NCI-H460 (cell line): ENCODE measurements around the gene CTNNA3. TPM values are rescaled to one million over a fixed set of nuclear protein-coding genes. Genes with fewer than 3 reads are reported as not detected.
A peak's percentile ranks its signal among the peaks of the same experiment; 100 is the strongest.

Experiments used
- DNase-seq: peaks from one replicate; pipeline ENCODE4 v3.0.0-alpha.2; 2016; ENCODE audit warnings: low read depth; ENCODE audit errors: extremely low read depth
- total RNA-seq: library from RNA; depleted of rRNA; stranded (reverse); fragments of >200 nt; shearing (Covaris generic); gene quantifications from 2 replicates; pipeline ENCODE4 v1.2.3, GENCODE V29; 2014

Gene CTNNA3
- total RNA-seq, 1 experiment from 2014 or later = 0.47 TPM

DNA sequence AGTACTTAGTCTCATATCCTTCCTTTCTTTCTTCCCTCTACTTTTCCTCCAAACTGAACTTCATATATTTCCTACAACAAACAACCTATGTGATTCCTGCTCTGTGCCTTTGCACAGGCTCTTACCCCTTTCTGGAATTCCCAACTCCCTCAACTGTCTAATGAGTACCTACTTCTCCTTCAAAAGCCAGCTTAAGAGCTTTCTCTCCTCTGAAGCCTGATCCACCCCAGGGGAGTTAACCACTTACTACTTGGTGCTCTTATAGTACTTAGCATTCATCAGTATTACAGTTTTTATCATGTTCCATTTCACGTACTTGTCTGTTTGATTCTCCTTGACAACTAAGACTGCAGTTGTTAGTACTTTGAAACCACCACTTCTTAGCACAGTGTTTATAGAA is 524.0 kb downstream of the CTNNA3 start:
- DNase-seq = no peak

DNA sequence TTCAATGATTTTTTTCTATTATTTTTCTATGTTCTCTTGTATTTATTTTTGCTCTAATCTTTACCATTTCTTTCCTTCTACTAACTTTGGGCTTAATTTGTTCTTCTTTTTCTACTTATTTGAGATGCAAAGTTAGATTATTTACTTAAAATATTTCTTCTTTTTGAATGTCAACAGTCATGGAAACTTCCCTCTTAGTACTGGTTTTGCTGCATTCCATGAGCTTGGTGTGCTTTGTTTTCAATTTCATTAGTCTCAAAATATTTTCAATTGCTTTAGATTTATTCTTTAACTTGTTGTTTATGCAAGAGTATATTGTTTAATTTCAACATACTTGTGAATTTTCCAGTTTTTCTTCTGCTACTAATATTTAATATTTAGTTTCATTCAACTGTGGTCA is 539.8 kb downstream of the CTNNA3 start:
- DNase-seq = no peak

DNA sequence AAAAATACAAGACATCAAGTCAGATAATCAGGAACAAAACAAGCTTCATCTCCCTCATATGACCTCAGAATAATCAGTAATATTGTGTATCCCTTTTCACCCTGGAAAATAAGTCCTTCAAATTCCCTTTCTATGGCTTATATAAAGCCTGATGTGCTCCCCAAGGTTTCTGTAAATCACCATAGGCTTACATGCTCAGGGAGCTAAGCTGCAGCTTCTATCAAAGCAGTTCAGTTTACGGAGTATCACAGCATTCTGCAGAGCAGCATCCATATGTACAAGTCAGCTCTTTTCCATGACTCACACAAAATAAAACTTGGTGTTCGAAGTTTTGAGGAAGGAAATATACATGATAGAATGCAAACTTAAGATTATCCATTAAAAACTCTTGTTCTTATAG is 544.5 kb downstream of the CTNNA3 start:
- DNase-seq = no peak

DNA sequence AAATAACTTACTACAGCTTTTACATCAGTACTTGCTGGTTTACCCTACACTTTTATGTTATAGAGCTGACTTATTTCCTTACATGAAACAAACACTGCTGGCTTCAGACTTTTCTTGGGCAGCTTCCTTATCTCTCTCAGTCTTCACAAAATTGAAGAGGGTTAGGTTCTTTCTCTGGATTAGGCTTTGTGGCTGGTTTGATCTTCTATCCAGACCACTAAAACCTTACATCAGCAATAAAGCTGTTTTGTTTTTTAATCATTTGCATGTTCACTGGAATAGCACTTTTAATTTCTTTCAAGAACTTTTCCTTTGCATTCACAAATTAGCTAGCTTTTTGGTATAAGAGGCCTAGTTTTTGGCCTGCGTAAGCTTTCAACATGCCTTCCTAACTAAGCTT is 551.5 kb downstream of the CTNNA3 start:
- no peak for DNase-seq

DNA sequence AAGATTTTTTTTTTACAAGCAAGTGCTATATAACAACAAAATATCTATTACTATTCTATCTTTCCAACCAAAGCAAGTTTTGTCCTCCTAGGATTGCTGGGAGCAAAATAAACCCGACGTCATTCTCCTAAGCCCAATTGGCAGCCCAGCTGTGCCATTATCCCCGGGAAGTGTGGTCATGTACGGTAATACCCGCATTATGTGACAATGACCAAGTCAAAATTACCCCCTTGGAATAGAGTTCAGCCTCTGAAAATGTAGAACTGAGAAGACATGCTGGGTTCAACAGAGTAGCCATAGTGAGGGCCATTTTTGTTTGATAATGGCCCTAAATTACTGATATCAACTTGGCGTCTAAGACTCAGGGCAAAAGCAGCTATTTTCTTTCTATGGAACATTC is 554.7 kb downstream of the CTNNA3 start:
- DNase-seq = no peak

DNA sequence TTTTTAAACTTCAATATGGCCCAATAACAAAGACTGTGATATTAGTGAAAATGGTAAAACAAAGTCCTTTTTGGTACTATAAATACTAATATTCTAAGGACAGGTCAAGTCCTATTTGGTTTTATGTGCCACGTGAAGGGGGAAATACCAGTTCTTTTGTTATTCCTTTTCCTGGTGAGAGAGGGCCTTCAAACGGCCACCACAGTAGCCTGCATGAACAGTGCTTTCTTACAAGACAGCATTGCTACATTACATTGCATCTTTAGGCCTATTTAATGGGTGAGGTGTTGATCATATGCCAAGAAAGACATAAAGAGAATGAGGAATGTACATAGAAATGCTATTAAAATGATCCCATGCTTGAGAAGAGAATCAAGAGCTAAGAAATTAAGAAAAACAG is 555.4 kb downstream of the CTNNA3 start:
- DNase-seq = no peak

DNA sequence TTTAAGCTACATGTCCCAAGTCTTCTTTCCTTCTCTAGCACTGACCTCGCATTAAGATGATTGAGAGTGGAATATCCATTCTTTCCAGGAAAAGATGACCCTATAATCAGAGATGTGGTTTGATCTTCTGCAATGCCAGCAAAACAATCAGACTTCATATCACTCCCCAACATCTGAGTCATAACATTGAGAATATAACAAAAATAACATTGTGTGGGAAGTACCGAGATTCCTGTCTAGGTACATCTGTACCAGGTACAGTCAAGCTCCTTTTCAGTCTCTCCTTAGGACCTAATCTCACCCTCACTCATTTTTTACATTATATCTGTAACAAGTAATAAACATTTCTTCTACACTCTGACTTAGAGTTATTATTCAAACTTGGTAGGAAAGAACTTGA is 568.6 kb downstream of the CTNNA3 start:
- no peak for DNase-seq

DNA sequence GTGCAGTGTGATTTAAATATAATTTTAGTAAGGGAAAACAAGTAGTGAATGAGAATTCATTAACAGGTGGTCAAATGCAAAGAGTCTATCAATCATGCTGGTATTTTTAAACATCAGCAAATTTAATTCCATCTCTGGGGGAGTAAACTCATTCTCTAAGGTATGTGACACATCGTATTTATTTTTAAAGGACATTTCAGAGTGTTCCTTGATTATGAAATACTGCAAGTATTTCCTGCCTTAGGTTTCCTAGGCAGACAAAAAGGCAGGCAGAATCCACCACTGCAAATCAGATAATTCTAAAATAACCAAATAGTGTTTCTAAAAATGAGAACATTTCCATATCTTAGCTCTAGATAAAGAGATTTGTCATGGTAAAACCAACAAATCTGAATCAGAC is 576.3 kb downstream of the CTNNA3 start:
- no peak for DNase-seq

DNA sequence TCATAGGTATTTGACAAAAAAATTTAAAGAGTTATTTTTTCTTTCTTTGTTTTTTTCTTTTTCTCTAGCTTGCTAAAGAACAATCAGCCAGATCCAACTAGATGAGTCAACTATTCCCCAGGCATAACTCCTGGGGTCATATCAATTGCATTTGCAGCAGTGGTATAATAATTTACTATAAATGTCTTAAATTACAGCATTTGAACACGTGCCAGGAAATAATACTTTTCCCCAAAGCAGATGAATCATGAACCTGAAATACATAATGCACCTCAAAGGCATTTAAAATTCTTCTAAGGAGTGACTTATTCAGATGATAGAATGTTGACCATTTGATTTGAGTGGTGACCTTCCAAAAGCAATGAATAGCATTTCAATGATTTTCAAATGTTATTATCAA is 580.0 kb downstream of the CTNNA3 start:
- no peak for DNase-seq

DNA sequence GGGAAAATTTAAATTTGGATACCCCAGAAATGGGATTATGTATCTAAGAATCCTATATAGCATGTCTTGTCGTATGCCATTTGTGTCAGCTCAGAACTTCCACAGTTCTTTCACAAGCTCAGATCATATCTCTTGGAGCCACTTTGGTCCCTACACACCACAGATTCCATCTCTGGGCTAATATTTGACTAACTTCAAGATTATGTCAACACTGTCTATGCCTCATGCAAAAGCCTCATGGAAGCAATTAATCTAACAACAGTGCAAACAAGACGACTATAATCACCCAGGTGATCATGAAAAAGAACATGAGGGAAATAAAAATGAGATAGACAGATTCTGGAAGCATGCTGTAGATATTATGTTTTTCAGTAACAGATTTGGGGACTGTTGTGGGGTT is 581.0 kb downstream of the CTNNA3 start:
- no peak for DNase-seq

DNA sequence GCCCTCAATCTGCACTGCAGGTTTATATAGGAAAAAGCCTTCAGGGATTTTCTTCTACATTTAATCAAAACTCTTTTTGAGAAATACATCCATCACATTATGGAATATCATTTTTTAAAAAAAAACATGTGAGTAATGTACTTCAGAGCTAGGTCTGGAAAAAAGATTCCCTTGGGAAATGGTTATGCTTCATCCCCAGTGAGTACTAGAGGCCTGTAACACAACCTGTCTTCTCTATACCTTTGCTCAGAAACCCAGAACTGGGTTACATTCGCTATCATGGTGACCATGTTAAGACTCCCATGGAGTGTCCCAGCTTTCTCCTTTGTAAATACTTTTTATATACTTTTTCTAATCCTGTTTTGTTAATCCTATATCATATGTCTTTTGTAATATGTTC is 583.2 kb downstream of the CTNNA3 start:
- no peak for DNase-seq

DNA sequence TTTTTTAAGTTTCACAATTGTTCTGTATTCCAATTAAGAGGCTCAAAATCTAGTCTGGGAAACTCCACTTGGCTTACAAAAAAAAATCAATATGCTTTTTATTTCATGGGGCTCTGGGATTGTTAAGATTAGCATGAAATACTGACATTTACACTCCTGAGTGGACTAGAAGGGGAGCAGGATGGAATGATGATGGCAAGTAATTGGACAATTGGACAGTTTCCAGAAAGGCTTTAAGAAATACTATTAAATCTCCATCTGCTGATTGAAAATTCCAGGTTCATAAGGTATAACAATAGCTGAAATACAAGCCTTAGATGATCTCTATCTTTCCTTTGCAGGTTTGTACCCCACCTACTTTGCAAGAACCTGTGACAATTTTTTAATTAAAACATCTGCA is 585.7 kb downstream of the CTNNA3 start:
- no peak for DNase-seq

DNA sequence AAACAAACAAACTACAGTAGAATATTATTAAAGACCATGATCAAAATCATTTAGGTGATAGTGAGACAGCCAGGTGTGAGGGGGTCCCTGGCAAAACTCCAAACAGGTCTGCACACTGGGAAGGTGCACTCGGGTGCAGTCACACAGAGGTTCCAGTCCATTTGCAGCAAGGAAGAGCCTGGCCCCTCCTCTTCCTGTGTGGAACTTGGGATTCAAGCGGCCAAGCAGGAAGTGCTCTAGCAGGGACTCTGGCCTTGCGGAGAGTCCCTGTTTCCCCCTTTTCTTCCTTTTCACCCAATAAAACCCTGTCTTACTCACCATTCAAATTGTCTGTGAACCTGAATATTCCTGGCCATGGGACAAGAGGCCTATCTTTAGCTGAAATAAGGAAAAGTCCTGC is 588.3 kb downstream of the CTNNA3 start:
- no peak for DNase-seq

DNA sequence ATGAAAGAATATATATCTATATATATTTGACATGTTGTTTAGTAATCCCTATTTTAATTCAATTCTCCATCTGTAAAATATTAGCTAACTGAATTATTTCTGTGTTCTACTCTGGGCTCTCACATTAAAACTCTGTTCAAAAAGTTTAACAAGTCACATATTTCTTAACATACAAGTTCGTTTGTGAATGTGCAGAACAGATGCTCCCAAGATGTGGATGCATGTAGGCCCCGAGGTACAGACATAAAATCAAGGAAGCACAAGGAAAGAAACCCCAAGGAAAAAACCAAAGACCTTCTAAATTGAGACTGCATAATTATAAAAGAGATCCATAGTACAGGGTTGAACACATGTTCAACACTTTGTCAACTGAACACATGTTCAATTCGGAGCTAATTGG is 595.0 kb downstream of the CTNNA3 start:
- DNase-seq = no peak

DNA sequence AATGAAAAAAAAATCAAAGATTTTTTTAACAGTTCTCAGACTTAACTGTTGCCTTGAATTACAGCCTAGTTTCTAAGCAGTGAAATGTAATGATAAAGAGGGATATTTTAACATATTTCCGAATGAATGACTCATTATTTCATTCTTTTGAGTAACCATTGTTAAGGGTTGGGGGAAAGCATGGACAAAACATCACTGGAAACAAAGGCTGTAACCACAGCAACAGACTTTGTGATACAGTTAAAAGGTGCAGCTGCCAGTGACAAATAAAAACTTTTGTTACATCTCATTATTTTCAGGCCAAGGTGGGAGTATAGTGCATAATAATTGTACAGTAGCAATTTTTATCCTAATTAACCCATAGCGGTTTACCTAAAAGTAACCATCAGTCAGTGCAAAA is 597.5 kb downstream of the CTNNA3 start:
- DNase-seq = no peak

DNA sequence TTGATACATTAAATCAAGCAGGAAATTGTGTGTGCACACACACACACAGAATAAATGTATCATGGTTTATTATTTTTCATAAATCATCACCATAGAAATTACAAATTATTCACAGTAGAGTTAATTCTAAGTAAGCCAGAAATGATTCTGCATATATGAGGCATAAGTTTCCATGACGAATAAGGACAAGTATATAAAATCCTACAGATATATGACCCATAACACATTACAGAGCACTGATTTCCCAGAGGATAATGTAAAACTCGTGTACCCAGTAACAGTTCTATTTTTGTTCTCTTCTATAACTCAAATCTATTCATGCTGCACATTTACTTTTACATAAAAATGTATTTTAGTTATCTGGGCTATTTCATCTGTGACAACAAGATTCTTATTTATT is 600.5 kb downstream of the CTNNA3 start:
- no peak for DNase-seq

DNA sequence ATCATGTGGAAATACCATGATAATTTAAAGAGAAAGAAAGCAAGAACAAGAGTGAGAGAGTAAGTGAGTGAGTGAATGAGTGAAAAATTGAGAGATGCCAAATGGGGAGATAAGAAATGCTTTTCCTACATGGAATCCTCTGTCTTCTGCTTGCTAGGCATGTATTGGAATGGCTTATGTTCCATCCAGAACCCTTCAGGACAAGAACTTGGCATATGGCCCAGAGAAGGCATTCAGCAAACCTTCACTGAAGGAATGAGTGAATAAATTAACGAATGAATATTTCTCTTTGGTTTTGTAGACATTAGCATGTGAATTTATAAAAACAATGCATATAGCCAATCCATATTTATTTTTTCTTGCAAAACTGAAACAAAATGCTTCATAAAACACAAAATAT is 608.0 kb downstream of the CTNNA3 start:
- DNase-seq = no peak

DNA sequence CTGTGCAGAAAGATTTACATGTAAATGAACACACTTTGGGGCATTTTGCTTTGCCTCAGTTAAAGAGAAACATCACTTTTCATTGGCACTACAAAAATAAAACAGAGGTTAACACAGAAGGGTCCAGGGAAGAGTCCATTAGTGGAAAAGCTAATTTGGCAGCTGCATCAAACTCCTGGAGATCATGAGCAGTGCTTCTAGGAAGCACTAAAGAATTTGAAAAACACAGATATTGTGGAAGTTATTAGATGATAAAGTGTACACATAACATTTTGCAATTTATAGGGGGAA is 608.9 kb downstream of the CTNNA3 start:
- DNase-seq = no peak

DNA sequence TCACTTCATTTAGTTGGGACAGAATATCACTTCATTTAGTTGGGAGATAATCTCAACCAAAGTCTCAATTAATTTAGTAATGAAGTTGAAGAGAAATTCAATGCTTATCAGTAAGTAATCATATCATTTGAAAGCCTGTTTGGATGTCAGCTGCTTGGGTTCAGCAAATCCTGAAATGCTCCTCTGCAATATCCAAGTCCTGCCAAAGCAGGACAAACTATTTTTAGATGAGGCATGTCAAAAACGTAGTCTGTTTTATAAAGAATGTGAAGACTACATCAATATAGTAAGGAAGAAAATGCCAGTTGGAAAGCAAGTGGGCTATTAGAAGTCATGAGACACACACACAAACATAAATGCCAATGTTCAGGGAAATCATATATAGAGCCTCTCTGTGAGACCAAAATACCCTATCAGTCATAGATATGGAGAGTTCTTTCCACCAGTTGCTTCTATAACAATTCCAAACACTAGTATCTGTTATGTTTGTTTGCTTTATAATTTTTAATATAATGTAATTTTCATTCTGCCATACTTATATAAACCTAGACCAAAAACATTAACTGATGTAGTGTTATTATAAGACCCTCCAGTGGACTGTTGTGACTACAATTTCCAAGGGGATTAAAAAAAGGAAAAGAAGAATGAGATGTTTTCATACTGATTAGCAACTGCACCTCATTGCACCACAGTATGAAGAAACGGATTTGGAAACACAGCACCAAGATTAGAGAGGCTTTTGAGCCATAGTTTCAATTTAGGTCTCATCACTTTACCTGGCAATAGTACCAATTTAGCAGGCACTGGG is 609.5 kb downstream of the CTNNA3 start:
- DNase-seq = no peak

DNA sequence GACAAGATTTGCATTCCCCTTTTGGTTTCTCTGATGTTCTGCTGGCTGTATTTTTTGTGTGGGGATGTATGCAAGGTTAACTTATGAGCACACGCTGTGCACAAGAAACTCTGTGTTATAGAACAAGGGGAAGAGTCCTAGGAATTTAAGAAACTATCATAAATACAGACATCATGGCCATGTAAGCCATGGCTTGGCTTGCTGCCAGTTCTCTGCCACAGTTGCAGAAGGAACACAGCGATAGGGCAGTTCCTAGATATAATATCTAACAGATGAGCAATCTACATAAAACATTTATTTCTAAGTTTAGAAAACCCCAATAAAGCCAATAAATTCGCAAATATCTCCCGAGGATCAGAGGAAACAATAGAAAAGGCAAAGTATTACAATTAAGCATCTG is 616.9 kb downstream of the CTNNA3 start:
- DNase-seq = no peak

DNA sequence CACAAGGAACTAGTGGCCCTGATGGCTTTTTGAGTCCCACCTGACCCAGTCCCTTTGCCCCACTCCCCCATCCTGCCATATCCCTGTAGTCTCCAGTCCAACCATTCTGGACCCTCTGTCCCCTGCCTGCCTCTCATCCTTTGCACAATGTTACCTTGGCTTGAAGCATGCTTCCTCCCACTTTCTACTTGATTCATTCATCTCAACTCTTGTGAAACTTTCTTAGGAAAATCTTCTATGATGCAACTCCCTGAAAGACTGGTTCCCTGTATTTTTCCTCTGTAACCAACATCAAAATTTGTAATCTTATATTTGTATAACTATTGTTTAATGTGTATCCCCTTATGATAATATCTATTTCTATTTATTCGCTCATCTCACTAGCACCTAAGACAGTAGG is 618.6 kb downstream of the CTNNA3 start:
- DNase-seq = peak; percentile 12

DNA sequence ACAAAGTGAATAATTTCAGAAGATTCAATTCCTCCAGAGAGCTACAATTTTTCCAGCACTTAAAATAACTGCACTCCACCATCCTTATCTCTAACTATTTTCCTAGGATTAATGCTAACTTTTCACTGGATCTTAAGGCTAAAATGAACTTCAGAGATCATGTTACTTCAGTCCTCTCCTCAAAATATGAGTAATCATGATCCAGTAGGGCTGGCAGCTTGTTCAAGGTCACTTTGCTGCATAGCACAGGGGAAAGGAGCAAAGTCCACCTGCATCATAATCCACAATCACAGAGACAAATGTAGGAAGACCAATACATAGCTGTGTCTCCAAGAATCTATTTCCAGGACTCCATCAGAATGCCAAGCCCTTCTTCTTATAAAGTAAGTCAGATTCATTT is 619.9 kb downstream of the CTNNA3 start:
- DNase-seq = no peak

DNA sequence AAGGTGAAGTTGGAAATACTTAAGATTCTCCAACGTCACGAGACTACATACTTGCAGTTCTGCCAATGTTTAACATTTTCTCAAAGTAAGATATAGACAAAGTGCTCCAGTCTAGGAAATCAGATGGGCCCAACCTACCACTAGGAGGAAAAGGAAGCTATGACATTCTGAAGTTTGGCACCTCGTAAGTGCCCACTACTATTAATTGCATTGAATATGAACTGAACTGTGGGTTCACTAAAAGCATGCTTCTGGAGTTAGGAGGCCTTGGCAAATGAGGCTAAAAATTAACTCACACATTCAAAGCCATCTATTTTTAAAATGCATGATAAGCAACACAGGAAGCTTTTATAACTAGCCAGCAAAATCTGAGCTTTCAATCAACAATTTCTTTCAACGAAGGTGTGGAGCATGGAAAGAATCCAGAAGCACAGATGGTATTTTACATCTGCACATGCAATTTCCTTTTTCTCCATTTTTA is 620.5 kb downstream of the CTNNA3 start:
- no peak for DNase-seq
